Fibroblast of gingiva (primary cell): Measurements from ENCODE around the gene FRMD1.

Source experiments
- DNase-seq: peaks from one replicate; pipeline ENCODE4 v3.0.0-alpha.2; 2011; ENCODE audit warnings: low read depth

FRMD1 gene

DNA sequence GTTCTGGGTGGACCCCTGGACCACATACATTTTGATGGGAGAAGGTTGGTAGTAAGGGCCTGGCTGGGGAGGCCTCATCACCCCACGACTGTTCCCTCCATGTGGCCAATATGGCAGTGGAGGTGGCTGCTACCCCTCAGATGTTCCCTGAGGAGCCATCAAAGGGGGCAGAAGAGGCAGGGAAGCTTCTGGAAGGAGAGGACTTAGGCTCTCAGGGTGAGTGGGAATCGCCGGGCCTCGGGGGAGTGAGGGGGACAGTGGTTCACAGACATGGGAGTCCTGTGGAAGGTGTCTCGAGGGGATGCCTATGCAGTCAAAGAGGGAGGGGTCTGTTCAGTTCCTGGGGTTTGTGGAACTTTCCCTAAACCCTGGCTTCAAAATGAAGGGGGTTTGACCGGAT is 32.9 kb upstream of the FRMD1 start:
- no peak for DNase-seq

DNA sequence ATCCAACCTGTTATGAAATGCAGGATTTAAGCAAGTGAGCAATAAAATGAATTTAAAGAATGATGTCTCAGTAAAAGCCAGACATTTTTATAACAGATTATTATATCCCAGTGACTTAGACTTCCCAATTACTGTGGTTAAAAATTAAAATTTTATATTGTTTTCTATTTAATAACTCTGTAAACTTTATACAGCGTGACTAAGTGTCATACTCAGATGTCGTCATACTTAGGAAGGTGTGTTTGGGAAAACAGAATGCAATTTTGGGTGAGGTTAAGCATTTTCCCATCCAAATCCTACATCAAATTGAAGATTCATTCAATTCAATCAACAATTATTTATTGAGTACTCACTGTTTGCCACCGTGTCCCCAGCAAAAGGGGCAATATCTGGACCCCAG is 31.4 kb upstream of the FRMD1 start:
- no peak for DNase-seq

DNA sequence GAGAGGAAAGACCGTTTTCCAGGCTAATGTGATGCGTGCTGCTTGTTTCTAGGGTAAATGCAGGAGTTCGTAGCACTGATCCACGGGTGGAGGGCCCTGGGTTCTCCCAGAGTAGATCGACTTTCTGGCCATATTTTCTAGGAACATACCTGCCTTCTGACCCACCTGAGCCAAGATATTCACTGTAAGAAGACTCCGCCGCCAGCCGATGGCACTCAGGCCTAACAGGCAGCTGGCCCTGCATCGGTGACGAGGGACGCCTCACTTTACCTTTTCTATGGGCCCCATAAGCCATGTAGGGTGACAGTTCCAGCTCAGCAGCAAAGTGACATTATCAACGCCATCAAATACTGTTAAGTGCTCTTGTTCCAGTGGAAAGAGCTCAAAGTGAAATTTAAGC is 30.2 kb upstream of the FRMD1 start:
- DNase-seq, result no peak

DNA sequence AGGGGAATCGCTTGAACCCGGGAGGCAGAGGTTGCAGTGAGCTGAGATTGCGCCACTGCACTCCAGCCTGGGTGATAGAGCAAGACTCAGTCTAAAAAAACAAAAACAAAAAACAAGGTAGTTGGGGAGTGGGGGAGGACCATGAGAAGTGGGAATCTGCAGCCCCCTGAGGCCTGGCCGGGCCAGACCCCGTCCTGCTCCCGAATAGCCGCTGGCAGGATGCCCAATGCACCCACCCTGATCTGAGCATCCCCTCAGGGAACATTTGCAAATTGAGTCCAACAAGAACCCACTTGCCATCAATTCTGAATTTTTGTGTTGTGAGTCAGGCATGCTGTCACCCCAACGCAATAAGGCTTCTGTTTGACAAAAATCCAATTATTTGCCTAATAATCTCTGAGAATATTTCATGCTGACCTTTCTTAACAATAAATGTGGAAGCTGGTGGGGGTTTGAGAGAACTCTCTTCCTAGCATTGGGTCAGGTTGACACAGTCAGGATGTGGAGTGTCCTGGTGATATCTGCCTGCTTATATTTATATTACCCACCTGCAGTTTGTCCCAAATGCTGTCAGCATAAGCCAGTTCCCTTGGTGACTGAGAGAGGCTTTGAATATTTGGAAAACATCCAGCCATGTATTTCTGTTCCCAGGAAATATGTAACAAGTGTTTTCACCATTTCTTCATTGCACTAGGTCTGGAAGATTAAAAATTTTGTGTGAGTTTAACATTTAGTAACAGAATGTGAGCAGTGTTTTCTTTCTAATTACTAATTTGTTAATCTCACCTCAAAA is 28.4 kb upstream of the FRMD1 start:
- no peak for DNase-seq

DNA sequence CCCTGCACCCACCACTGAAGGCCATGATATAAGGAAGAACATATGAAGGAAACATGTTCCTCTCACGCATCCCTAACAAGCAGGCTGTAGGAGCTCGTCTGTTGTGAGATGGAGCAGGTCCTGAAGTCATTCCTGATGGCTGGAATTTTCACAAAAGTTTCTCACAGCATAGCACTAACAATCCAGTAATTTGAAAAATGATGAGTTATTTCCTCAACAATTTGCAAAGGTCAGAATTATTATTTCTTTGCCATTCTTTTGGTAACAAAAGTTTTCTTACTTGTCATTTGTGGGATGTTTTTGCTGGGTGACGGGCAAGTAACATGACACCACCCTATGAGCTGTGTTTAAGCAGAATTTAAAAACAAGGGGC is 27.6 kb upstream of the FRMD1 start:
- no peak for DNase-seq

DNA sequence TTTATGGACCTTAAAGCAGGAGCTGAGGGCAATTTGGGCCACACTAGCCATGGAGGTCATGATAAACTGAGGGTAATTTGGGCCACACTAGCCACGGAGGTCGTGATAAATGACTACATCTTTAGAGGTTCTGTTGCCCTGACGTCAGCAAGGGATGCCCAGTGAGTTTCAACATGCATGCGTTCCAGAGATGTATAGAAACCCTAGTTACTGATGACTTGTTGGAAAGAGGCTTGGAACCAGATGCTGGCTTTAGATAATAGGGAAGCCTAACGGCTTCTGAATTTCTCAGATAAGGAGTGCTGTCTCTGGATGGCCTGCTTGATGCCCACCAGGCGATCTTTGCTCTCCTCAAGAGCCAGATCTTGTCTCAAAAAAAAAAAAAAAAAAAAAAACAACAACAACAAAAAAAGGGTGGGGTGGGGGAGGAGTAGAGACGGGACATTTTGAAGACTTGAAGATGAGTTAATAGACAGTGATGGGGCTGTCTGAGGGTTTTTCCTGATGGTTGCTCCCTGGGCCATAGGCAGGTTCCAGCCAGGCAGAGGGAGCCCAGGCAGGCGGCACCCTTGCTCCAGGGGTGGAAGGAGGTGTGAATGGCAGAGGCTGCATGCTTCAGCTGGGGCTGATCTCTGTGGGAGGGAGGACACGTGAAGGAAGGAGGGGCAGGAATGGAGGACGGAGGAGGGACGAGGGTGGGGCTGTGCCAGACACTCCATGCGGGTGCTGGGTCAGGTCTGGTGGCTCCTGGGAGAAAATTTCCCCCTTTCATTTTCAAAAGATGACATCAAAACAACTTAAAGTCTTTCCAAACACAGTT is 27.0 kb upstream of the FRMD1 start:
- no peak for DNase-seq

DNA sequence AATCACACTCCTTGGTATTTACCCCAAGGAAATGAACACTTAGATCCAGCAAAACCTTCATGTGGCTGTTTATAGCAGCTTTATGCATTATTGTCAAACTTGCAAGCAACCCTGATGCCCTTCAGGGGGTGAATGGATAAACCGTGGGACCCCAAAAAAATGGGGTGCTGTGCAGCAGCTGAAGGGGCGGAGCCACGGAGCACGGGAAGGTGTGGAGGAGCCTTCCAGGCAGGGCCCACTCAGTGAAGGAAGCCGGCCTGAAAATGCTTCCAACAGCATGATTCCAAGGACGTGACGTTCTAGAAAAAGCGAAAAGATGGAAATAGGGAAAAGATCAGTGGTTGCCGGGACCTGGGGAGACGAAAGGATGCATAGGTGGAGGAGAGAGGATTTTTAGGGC is 25.6 kb upstream of the FRMD1 start:
- no peak for DNase-seq

DNA sequence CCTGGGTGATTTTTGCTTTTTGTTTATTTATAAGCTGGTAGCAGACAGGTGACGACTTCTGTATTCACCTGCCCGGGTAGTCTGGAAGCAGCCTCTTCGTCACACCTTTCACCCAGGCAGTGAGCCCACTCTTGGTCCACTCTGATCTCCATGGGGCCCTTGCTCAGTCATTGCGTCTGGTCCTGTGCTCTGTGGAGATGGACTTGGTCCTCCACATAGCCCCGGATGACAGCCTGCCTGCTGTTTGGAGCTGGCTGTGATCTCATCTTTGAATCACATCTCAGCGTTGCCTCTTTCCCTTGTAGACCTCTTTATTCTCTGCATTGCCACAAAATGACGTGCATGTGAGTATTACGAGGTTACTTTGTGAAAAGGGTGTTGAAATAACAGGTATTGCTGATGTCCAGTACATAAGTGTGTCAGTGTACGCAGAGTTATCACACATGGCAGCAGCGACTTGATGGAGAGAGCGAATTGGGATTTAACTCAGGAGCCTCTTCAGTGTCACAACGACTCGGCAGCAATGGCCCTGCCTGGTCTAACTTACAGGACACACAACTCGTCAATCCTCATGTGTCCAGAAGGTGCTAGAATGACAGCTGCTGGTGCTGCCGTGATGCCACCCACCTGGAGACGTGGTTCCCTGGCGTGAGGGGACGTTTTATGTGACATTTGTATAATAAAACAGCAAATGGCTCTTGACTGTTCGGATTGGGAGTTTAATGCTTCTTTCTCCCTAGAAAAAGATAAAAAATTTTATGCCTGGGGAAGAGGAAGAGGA is 24.2 kb upstream of the FRMD1 start:
- DNase-seq, result no peak

DNA sequence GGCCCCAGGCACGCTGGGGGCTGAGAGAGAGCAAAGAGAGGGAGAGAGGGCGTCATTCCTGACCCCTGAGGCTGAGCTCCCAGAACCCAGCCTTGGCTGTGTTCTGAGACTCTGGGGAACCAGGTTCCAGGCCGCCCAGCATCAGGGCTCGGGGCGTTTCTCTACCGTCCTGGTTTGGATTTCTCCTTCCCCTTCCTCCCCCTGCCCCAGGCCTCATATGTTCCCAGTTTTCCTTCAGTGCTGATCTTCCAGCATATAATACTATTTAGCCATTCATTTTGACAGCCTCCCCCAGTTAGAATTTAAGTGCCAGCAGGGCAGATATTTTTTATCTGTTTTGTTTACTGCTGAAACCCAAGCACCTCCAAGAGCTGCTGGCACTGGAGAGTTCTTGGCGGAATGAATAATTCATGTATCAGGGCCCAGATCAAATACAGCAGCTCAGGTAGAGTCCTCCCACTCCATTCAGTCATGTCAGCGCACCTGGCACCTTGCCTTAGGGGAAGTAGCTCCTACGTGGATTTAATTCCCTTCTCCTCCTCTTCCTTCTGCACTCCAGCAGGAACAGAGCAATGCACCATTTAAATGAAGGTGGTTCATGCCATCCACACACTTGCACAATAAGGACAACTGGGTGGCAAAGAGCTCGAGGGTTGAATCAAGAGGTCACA is 23.4 kb upstream of the FRMD1 start:
- DNase-seq, result no peak

DNA sequence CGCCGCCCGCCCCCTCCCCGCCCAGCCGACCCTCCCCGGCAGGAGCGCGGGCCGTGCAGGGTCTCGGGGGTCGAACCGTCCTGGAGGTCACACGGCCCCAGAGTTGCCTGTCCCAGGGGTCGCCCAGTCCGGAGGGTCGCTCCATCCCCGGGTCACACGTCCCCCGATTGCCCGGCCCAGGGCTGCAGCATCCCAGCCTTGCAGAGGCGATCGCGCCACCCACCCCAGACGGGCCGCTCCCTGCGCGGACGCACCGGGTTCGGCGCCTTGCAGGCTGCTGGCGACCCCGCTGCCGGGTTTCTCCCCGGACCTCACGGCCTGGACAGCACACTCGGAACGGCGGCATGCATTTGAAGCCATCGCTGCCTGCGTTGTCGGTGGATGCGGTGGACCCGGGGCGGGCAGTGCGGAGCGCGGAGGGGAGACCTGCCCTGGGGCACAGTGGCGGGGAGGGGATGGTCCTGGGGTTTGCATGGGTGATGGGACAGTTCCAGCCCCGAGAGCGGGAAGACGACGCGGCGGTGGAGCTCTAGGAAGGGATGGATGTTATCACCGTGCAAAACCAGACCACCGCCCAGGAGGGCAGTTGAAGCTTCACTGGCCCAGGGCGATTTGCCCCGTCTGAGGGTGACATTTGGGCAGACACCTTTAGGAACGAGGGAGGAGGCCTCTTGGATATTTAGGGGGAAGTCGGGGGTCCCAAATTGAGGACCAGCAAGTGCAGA is 22.7 kb upstream of the FRMD1 start:
- DNase-seq, result no peak

DNA sequence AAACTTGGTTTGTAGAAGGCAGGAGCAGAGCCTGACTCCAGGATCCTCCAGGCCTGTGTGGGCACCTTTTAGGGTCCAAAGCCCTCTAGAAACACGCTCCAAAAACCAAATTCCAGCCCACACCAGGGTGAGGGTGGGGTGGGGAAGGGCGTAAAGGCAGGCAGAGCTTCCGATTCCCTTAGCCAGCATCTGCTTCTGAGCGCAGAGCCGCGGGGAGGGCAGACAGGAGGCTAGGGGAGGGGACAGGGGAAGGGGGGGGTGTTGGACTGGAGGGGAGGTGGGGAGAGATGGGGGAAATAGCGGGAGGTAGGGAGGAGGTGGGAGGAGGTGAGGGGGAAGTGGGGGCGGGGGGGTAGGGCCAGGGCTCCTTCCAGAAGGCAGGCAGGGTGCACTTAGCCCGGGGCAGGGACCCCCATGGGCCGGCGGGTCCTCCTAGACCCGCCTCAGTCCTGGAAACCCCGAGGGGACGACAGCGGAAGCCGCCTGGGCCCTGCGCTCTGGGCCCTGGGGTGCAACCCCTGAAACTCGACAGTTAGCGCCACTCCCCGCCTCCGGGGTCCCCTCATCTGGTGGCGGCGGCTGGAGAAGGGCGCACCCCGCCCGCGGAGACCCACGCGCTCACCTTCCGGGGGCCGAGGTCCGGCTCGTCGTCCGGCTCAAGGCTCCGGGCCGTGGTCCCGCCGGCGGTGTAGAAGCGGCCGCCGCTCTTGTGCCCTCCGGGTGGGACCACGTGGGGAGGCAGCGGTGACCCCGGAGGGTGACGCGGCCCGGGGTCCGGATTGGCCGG is 22.0 kb upstream of the FRMD1 start:
- no peak for DNase-seq

DNA sequence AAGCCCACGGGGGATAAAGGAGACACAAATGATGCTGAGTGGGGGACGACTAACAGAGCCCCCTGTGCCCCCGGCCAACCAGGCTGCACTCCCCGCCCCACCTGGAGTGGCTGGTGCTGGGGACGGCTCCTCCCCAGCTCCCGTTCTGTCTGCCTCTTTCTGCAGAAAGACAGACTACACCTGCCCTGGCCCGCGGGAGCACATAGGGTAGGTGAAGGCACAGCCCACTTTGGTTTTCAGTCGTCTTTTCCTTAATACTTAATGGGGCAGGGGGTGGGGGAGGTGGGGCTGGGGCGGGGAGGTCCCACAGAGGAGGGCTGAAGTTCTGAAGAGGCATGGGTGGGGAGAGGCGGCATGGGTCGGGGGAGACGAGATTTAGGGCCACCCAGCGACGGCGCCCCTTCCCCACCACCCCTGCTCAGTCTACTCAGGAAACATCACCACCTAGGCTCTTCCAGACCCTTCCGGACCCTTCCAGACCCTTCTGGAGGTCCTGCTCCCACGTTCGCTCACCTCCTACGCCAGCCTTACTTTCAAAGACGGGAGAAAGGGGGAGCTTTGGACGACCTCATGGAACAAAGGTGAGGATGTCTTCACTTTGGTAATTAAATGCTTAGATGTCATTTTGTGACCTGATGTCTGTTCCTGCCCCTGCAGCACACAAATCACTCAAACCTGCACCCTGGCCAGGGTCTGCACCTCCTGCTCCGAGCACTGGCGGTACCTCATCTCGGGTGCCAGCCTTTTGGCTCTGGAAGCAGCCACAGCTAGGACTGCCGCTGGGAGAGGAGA is 21.2 kb upstream of the FRMD1 start:
- no peak for DNase-seq

DNA sequence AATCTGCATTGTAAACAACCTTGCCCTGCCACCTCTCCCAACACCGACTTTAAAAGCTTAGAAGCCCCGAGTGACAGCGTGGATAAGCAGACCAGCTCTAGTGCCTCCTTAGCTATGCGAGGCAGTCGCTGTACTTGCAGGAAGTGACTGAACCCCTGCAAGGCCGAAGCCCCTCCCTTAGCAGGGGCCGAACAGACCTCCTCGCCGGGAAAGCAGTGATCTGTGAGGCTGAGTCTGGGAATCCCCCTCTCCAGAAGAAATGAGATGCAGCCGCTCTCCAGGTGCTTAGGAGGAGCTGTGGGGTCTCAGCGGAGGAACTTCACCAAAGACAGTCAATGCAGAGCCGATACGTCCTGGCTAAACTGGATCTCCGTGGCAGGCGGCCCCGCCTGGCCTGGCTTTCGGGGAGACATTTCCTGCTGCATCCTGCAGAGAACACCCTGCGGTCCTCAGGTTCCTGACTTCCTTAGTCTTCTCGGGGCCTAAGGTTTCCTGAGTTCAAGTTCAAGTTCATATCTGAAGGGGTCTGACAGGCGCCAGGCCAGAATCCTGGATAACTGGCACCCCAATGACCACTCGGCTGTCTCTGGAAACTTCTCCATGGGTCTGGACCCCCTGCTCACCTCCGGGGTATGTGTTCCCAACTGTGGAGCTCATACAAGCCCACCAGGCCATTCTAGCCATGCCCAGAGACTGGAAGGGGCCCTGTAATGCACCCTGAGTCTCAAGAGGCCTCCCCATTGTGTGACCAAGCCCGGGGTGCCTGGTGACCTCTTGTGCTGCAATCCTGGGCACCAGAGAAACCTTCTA is 20.4 kb upstream of the FRMD1 start:
- DNase-seq, result no peak

DNA sequence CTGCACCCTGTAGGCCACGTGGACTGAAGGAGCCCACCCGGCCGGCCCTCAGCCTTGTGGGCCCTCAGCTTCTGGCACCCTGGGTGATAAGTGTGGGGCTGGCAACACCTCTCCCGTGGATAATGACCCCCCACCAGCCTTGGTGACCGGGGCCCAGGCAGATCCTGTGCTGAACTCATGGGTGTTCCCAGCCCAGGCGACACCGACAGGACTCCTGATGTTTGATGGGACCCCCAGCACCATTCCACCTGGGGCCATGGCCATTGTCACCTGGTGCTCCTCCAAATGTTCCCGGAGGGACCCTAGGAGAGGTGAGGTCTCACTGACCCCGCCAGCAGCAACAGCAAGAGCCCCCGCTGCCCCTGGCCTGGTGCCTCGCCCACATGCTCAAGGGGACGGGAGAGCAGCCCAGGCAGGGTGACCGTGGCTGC is 19.4 kb upstream of the FRMD1 start:
- DNase-seq, result no peak

DNA sequence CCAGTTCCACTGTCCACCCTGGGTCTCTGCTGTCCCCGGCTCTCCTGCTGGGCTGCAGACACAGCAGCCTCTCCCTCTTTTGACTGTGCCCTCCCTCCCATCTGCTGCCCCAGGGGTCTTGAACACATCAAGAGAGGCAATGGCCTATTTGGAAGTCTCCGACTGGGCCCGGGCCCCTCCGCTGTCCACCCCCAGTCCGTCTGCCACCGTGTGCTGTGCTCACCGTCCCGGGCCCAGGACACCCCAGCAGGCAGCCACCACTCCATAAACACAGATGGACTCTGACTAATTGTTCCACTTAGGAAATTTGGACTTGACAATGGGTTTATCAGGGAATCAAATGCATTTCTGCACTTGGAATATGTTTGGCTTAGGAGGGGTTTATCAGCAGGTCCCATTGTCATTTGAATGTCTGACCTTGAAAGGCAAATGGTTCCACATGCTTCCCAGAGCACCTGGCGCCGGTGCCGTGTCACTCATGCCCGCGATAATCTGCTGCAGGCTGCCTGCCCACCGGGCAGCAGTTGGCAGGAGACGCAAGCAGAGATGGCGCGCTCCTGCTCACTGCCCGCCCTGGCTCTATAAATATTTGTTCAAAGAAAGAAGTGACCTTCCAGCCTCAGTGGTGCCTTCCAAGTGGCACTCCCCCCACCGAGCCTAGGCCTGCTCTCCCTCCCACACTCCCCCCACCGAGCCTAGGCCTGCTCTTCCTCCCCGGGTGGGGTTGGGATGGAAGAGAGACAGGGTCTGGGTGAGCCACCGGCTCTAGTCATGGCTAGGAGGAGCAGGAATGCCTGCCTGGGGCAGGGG is 18.8 kb upstream of the FRMD1 start:
- no peak for DNase-seq

DNA sequence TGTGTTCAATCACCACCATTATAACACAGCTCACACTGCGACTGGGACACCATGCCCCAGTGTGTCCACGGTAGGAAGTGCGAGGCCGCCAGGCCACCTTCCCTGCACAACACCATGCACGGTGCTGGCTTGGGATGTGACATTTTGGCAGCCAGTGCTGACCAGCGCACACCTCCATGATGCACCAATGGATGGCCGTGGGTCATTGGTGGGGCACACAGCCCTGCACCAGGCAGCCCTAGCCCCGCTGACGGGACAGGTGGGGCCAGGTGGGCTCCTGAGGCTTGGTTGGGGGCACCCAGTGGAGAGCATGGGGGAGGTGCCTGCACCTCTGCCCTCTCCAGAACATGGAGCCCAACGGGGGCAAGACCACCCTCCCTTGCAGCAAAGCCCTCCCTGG is 18.2 kb upstream of the FRMD1 start:
- no peak for DNase-seq

DNA sequence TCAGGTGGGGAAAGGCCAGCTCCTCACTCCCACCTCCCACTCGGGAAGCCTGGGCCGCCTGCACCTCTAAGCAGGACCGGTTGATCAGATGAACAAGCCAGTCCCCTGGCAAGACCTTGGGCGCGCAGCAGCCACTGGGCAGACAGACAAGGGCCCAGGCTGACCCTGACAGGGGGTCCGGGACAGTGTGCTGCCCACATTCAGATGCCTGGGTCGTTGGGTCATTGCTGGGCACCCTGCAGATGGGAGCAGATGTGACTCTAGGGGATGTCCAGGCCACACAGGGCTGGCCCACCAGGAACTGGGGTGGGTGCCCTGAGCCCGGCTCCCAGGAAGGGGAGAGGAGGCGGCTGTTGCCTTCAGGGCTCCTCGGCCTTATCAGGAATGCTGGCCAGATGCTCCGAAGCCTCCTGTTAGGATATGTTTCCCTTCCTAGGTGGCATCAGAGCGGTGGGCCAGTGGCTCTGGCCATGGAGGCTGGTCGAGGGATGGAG is 17.3 kb upstream of the FRMD1 start:
- DNase-seq, result no peak

DNA sequence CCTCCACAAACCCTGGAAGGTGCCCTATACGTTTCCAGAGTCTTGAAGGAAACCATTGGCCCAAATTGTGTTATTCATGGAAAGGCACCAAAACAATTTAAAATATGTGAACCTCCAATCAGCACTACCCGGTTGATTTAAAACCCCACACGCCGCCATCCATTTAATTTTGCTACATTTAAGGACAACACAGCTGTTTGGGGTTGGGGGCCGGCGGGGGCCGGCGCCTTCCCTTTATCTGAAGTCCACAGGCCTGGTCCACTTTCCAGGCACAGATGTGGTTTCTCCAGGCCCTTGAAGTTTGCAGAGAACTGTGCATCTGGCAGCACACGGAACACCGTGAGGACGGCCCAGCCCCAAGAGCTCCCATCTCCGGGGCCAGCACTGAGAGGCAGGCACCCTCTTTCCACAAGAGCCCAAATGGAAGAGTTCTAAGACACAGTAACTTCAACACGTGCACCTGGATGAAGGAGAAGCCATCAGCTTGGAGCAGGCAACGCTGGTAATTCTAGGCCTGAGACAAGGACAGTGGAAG is 16.8 kb upstream of the FRMD1 start:
- DNase-seq, result no peak
